Natural killer cell (primary cell): ENCODE measurements around the gene M1AP. TPM values are rescaled to one million over a fixed set of nuclear protein-coding genes. Genes with fewer than 3 reads are reported as not detected.
A peak's percentile ranks its signal among the peaks of the same experiment; 100 is the strongest.

Source experiments
- ATAC-seq, 3 donors: fragments of 150-1000 bp in 2 of 3; fragments of 200-7000 bp in 1 of 3; cut with Tn5 transposase; 1 replicate in 1 of 3; 2 replicates in 2 of 3; pipeline ENCODE4 v1.10.0; 2021; ENCODE audit warnings: mild to moderate bottlenecking in 2 of 3, moderate library complexity in 2 of 3
- DNase-seq, 2 donors: peaks; one replicate each; pipeline versions ENCODE4 v3.0.0 to v3.0.0-alpha.2; 2013 to 2021; ENCODE audit warnings: mixed read lengths in 1 of 2
- H3K27ac ChIP-seq: one replicate; pipeline ENCODE4 v1.5.1; 2013; ENCODE audit warnings: mild to moderate bottlenecking, low read length
- H3K27me3 ChIP-seq: one replicate; pipeline ENCODE4 v1.6.1; 2013; ENCODE audit warnings: low read length; ENCODE audit not compliant: control insufficient read depth, insufficient read depth
- H3K36me3 ChIP-seq: one replicate; pipeline ENCODE4 v1.6.1; 2013; ENCODE audit warnings: low read length; ENCODE audit not compliant: control insufficient read depth, insufficient read depth
- H3K4me1 ChIP-seq: one replicate; pipeline ENCODE4 v1.6.1; 2013; ENCODE audit warnings: low read length; ENCODE audit not compliant: control insufficient read depth, insufficient read depth
- H3K4me3 ChIP-seq: one replicate; pipeline ENCODE4 v1.5.1; 2013; ENCODE audit warnings: low read length
- H3K9me3 ChIP-seq: one replicate; pipeline ENCODE4 v1.6.1; 2013; ENCODE audit warnings: low read length; ENCODE audit not compliant: control insufficient read depth, insufficient read depth
- H3K27ac Mint-ChIP-seq, 2 donors: one replicate each; pipeline ENCODE4 v1.8.0; 2022; ENCODE audit warnings: mild to moderate bottlenecking in 2 of 2, mixed read lengths in 2 of 2, moderate library complexity in 1 of 2
- H3K27me3 Mint-ChIP-seq, 2 donors: one replicate each; pipeline ENCODE4 v1.8.0; 2022; ENCODE audit warnings: low read depth in 2 of 2, mixed read lengths in 2 of 2
- H3K36me3 Mint-ChIP-seq: one replicate; pipeline ENCODE4 v1.8.0; 2022; ENCODE audit warnings: mixed read lengths
- H3K4me1 Mint-ChIP-seq, 2 donors: one replicate each; pipeline ENCODE4 v1.8.0; 2022; ENCODE audit warnings: mixed read lengths in 2 of 2
- H3K4me3 Mint-ChIP-seq: one replicate; pipeline ENCODE4 v1.8.0; 2022; ENCODE audit warnings: mild to moderate bottlenecking, moderate library complexity, mixed read lengths
- H3K9me3 Mint-ChIP-seq, 2 donors: one replicate each; pipeline ENCODE4 v1.8.0; 2022; ENCODE audit warnings: mixed read lengths in 2 of 2
- WGBS: methylation state at CpG from one replicate; pipeline ENCODE4 v1.1.7; 2013; ENCODE audit warnings: missing lambda C conversion rate; ENCODE audit not compliant: insufficient coverage; 5-methylcytosine and 5-hydroxymethylcytosine counted together
- intact Hi-C: fragments of 100-400 bp; cut with micrococcal nuclease; formaldehyde crosslinking; loops from one replicate; pipeline ENCODE4 v1.14.2; 2022
- total RNA-seq, 4 donors: library from RNA; stranded (reverse); fragments of 120-200 nt in 1 of 4; gene quantifications; one replicate each; pipeline versions ENCODE4 v1.2.3 to v1.2.4, GENCODE V29; 2013 to 2022
- TF ChIP-seq, protein P1 (sequence below): fragments of 200-600 bp; IDR thresholded peaks from one replicate; pipeline ENCODE4 v1.8.0; 2022; ENCODE audit warnings: antibody characterized with exemption

M1AP gene
- total RNA-seq, 3 donors from 2014 or later (not counting 1 experiment from before 2014, with no cell fraction given), result not detected

DNA sequence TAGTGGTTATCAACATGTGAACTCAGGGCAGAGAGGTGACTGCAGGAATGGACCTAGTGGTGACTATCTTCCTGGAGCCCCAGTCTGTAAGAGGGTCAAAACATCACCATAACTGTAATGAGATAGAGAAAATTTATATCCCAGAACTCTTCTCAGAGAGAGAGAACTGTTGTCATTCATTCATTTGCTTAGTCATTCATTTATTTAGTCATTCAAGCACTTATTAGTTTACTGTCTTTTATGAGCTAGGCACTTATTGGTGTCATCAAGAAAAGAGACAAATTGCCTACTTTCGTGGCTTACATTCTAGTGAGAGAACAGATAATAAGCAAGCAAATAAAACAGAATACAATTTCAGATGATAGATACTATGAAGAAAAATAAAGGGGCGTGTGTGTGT lies 59.5 kb downstream of the M1AP start:
- Mint-ChIP-seq H3K4me1 (no peaks in the 10 kb centered on the region), H3K9me3 (no peaks in the 10 kb centered on the region), H3K27ac (no peak overlapping the region), H3K27me3 (peaks cover 12 to 24% of the 10 kb centered on the region in 2 donors), H3K36me3 (no peaks in the 10 kb centered on the region), H3K4me3 (no peak overlapping the region)
- intact Hi-C loops, result no loop called here
- WGBS, result 100% methylated on average over 1 of the region's 2 CpGs
- Histone ChIP-seq H3K36me3 (no peaks in the 10 kb centered on the region), H3K4me1 (no peaks in the 10 kb centered on the region), H3K9me3 (no peaks in the 10 kb centered on the region), H3K27ac (no peak overlapping the region), H3K4me3 (no peak overlapping the region), H3K27me3 (peaks cover 5% of the 10 kb centered on the region)
- DNase-seq (no peak), ATAC-seq (no peak)
- TF ChIP-seq, protein P1, sequence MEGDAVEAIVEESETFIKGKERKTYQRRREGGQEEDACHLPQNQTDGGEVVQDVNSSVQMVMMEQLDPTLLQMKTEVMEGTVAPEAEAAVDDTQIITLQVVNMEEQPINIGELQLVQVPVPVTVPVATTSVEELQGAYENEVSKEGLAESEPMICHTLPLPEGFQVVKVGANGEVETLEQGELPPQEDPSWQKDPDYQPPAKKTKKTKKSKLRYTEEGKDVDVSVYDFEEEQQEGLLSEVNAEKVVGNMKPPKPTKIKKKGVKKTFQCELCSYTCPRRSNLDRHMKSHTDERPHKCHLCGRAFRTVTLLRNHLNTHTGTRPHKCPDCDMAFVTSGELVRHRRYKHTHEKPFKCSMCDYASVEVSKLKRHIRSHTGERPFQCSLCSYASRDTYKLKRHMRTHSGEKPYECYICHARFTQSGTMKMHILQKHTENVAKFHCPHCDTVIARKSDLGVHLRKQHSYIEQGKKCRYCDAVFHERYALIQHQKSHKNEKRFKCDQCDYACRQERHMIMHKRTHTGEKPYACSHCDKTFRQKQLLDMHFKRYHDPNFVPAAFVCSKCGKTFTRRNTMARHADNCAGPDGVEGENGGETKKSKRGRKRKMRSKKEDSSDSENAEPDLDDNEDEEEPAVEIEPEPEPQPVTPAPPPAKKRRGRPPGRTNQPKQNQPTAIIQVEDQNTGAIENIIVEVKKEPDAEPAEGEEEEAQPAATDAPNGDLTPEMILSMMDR, result no peak

DNA sequence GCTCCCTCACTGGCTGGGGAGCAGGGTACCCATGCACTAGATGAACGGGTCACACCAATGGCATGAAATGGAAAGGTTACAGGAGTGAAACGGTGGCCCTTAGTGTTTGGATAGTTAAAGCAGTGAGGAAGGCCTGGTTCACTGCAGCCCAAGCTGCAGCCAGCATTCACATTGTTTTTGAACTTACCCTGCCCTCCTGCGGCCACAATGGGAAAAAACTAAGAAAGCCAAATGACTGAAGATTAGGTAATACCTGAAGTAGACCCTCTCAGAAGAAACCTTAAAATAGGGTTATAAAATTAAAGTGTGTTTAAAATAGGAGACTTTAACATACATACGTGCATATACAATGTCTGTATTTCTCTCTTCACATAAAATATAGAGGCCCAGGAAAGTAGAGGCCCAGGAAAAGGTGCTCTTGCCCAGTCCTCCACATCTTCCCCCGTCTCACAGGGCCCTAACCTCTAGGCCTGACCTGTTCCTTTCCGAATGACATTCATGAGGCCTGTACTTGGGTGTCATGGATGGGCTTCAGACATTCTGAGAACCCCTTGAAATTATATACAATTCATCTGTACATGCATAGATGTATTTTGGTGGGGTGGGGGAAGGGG lies 60.4 kb downstream of the M1AP start:
- H3K36me3 ChIP-seq, result no peaks in the 10 kb centered on the region
- Mint-ChIP-seq H3K4me1 (no peaks in the 10 kb centered on the region), H3K27ac (no peak overlapping the region), H3K36me3 (no peaks in the 10 kb centered on the region), H3K4me3 (no peak overlapping the region), H3K9me3 (no peaks in the 10 kb centered on the region), H3K27me3 (peaks cover 6 to 15% of the 10 kb centered on the region in 2 donors)
- ATAC-seq, result peak; percentile 81 to 91 (median 90)
- H3K4me3 ChIP-seq, result no peak overlapping the region
- no peak overlapping the region for H3K27ac ChIP-seq
- TF ChIP-seq, protein P1, result peak; percentile 51
- peak; percentile 48 to 82 for DNase-seq
- intact Hi-C loops, result loop anchor here (1.0 kb wide), 1 partner anchor 104 kb away; the partner anchor contains the start of gene TTC31
- H3K4me1 ChIP-seq, result no peaks in the 10 kb centered on the region
- H3K9me3 ChIP-seq, result no peaks in the 10 kb centered on the region
- peaks cover 2% of the 10 kb centered on the region for H3K27me3 ChIP-seq
- 28% methylated on average over 6 of the region's 6 CpGs for WGBS

DNA sequence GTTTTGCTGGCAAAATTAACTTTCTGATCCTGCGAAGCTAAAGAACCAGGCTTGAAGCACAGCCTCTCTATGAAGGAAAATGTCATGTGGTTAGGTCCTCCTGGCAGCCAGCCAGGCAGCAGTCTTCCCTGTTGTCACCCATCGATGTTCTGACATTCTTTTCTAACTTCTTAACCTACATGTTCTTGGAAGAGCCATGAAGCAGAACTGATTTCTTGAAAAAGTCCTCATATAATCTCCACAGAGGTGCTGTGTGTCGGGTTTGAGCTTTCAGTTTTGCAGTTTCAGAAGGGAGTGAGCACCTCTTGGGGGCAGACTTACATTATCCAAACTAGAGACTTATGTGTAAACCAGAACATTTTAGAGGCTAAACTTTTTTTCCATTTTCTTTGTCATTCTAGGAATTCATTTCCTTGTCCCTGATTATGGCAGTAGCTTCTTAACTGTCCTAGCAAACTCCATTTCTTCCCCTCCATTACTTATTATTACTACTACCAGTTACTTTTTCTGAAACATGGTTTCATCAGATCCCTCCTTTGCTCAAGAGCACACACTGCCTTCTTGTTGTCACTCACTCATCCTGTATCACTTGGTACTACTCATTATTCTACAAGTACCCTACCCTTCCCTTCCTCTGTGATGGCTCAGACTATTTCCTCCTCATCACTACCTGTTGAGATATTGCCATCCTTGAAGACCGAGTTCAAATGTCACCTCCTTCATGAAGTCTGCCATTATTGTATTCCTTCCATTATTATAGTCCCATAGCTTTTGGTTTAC lies 62.5 kb downstream of the M1AP start:
- H3K27me3 Mint-ChIP-seq, result peaks cover 0 to 5% of the 10 kb centered on the region in 2 donors
- no peaks in the 10 kb centered on the region for H3K36me3 ChIP-seq
- no peaks in the 10 kb centered on the region for H3K9me3 Mint-ChIP-seq
- no peaks in the 10 kb centered on the region for H3K27me3 ChIP-seq
- WGBS, result 40% methylated on average over 4 of the region's 4 CpGs
- no peaks in the 10 kb centered on the region for H3K36me3 Mint-ChIP-seq
- TF ChIP-seq, protein P1, result no peak
- H3K27ac Mint-ChIP-seq, result no peak overlapping the region
- H3K4me1 Mint-ChIP-seq, result no peaks in the 10 kb centered on the region
- H3K9me3 ChIP-seq, result no peaks in the 10 kb centered on the region
- peak in 1 of 2 donors; percentile 38 for DNase-seq
- intact Hi-C loops, result no loop called here
- ATAC-seq, result no peak
- no peak overlapping the region for H3K4me3 Mint-ChIP-seq
- H3K4me3 ChIP-seq, result no peak overlapping the region
- H3K4me1 ChIP-seq, result no peaks in the 10 kb centered on the region
- H3K27ac ChIP-seq, result no peak overlapping the region
